HepG2 (cell line): ENCODE results near the gene FRMD4A. TPM values are rescaled to one million over a fixed set of nuclear protein-coding genes. Genes with fewer than 3 reads are reported as not detected.

Source experiments
- ERF ChIP-seq: IDR thresholded peaks from 2 replicates; pipeline ENCODE4 v1.6.1; 2018; ENCODE audit warnings: missing biosample characterization, missing genetic modification reagents
- NKX3-1 ChIP-seq: sonication (generic); formaldehyde crosslinking; IDR thresholded peaks from 2 replicates; pipeline ENCODE4 v1.5.0; 2020; ENCODE audit warnings: missing genetic modification reagents
- polyA plus RNA-seq, 8 experiments: library from polyadenylated mRNA; depleted of rRNA in 3 of 8; stranded (reverse) in 7 of 8; unstranded in 1 of 8; fragments of >200 nt; fragmentation: Illumina TruSeq in 4 of 8; extraction: Trizol in 4 of 8; gene quantifications; 2 replicates each; pipeline versions ENCODE4 v1.2.1 to v1.2.3, GENCODE V29; 2011 to 2016; ENCODE audit warnings: low read depth in 4 of 8, missing spikeins in 1 of 8, mixed read lengths in 1 of 8; ENCODE audit not compliant: insufficient read depth in 1 of 8
- total RNA-seq, 5 experiments: library from RNA; depleted of rRNA; stranded (reverse); fragments of >200 nt; fragmentation: Illumina TruSeq; extraction: Trizol; gene quantifications; 2 replicates each; pipeline ENCODE4 v1.2.3, GENCODE V29; 2016; ENCODE audit warnings: low read depth in 1 of 5
- TF ChIP-seq, protein P1 (sequence below): sonication (generic); formaldehyde crosslinking; IDR thresholded peaks from 2 replicates; pipeline ENCODE4 v1.4.0; 2020; ENCODE audit warnings: missing genetic modification reagents
- TF ChIP-seq, protein P2 (sequence below): sonication (generic); formaldehyde crosslinking; IDR thresholded peaks from 2 replicates; pipeline ENCODE4 v1.4.0; 2020; ENCODE audit warnings: missing genetic modification reagents

Gene FRMD4A
- total and polyA plus RNA-seq, 2 of the 13 experiments (the other 11 are each of a cell fraction or from before 2014, with no cell fraction given): 0.09 to 0.26 TPM

DNA sequence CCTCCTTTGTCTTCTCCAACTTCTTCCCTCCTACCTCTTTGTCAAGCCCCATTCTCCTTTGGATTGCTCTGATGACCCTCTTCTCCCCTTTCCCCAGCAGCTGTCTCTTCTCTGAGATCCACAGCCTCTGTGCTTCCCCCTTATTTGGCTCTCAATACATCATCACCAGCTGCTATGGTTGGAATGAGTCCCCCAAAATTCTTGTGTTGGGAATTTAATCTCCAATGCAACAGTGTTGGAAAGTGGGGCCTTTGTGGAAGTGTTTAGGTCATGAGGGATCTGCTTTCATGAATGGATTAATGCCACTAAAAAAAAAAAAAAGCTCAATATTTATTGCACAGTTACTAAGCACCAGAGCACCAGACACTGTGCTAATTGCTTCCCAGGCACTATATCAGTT is 39.2 kb upstream of the FRMD4A start (continued):
- TF ChIP-seq, protein P1, sequence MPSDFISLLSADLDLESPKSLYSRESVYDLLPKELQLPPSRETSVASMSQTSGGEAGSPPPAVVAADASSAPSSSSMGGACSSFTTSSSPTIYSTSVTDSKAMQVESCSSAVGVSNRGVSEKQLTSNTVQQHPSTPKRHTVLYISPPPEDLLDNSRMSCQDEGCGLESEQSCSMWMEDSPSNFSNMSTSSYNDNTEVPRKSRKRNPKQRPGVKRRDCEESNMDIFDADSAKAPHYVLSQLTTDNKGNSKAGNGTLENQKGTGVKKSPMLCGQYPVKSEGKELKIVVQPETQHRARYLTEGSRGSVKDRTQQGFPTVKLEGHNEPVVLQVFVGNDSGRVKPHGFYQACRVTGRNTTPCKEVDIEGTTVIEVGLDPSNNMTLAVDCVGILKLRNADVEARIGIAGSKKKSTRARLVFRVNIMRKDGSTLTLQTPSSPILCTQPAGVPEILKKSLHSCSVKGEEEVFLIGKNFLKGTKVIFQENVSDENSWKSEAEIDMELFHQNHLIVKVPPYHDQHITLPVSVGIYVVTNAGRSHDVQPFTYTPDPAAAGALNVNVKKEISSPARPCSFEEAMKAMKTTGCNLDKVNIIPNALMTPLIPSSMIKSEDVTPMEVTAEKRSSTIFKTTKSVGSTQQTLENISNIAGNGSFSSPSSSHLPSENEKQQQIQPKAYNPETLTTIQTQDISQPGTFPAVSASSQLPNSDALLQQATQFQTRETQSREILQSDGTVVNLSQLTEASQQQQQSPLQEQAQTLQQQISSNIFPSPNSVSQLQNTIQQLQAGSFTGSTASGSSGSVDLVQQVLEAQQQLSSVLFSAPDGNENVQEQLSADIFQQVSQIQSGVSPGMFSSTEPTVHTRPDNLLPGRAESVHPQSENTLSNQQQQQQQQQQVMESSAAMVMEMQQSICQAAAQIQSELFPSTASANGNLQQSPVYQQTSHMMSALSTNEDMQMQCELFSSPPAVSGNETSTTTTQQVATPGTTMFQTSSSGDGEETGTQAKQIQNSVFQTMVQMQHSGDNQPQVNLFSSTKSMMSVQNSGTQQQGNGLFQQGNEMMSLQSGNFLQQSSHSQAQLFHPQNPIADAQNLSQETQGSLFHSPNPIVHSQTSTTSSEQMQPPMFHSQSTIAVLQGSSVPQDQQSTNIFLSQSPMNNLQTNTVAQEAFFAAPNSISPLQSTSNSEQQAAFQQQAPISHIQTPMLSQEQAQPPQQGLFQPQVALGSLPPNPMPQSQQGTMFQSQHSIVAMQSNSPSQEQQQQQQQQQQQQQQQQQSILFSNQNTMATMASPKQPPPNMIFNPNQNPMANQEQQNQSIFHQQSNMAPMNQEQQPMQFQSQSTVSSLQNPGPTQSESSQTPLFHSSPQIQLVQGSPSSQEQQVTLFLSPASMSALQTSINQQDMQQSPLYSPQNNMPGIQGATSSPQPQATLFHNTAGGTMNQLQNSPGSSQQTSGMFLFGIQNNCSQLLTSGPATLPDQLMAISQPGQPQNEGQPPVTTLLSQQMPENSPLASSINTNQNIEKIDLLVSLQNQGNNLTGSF (CRISPR knock-in tag): no peak
- no peak for TF ChIP-seq ERF (CRISPR knock-in tag)
- no peak for TF ChIP-seq NKX3-1 (CRISPR knock-in tag)
- TF ChIP-seq, protein P2, sequence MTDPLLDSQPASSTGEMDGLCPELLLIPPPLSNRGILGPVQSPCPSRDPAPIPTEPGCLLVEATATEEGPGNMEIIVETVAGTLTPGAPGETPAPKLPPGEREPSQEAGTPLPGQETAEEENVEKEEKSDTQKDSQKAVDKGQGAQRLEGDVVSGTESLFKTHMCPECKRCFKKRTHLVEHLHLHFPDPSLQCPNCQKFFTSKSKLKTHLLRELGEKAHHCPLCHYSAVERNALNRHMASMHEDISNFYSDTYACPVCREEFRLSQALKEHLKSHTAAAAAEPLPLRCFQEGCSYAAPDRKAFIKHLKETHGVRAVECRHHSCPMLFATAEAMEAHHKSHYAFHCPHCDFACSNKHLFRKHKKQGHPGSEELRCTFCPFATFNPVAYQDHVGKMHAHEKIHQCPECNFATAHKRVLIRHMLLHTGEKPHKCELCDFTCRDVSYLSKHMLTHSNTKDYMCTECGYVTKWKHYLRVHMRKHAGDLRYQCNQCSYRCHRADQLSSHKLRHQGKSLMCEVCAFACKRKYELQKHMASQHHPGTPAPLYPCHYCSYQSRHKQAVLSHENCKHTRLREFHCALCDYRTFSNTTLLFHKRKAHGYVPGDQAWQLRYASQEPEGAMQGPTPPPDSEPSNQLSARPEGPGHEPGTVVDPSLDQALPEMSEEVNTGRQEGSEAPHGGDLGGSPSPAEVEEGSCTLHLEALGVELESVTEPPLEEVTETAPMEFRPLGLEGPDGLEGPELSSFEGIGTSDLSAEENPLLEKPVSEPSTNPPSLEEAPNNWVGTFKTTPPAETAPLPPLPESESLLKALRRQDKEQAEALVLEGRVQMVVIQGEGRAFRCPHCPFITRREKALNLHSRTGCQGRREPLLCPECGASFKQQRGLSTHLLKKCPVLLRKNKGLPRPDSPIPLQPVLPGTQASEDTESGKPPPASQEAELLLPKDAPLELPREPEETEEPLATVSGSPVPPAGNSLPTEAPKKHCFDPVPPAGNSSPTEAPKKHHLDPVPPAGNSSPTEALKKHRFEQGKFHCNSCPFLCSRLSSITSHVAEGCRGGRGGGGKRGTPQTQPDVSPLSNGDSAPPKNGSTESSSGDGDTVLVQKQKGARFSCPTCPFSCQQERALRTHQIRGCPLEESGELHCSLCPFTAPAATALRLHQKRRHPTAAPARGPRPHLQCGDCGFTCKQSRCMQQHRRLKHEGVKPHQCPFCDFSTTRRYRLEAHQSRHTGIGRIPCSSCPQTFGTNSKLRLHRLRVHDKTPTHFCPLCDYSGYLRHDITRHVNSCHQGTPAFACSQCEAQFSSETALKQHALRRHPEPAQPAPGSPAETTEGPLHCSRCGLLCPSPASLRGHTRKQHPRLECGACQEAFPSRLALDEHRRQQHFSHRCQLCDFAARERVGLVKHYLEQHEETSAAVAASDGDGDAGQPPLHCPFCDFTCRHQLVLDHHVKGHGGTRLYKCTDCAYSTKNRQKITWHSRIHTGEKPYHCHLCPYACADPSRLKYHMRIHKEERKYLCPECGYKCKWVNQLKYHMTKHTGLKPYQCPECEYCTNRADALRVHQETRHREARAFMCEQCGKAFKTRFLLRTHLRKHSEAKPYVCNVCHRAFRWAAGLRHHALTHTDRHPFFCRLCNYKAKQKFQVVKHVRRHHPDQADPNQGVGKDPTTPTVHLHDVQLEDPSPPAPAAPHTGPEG (CRISPR knock-in tag): no peak
